HepG2 (cell line): ENCODE results near the gene STRA6. TPM values are rescaled to one million over a fixed set of nuclear protein-coding genes. Genes with fewer than 3 reads are reported as not detected.

Experiments used
- ATAC-seq: fragments of 200-7000 bp; cut with Tn5 transposase; 3 replicates; pipeline ENCODE4 v1.9.1; 2020; ENCODE audit warnings: mild to moderate bottlenecking, moderate library complexity
- BruUV-seq: library from RNA; stranded (reverse); fragments of 400-500 nt; replicated peaks from 2 replicates; lab custom pipeline; 2021; lab: Mats Ljungman, UMichigan
- CTCF ChIA-PET: fragments of 300-600 bp; formaldehyde crosslinking; extraction: SDS; loops from one replicate; lab custom pipeline; 2021; ENCODE audit warnings: low total read pairs, inconsistent platforms, low intra/inter-chr PET ratio; lab: Yijun Ruan, JAX
- POLR2A ChIA-PET: fragments of 350-600 bp; sonication (Branson Sonifier 250); formaldehyde crosslinking; loops from one replicate; lab custom pipeline; 2020; ENCODE audit warnings: antibody characterized with exemption, inconsistent platforms; lab: Yijun Ruan, JAX
- DNase-seq: peaks from one replicate; pipeline ENCODE4 v3.0.0-alpha.2; 2015; ENCODE audit warnings: low spot score
- FAIRE-seq: peaks from 3 replicates; lab custom pipeline; 2011; peaks lifted over from hg19 to GRCh38; lab: Jason Lieb, UNC
- H2AFZ ChIP-seq: one replicate; pipeline ENCODE4 v1.6.1; 2011; ENCODE audit warnings: low read length, inconsistent platforms
- H3K27ac ChIP-seq: fragments of 300-600 bp; 3 replicates; pipeline ENCODE4 v1.8.0; 2011; ENCODE audit warnings: mixed run types, mild to moderate bottlenecking, mixed read lengths, low read length, inconsistent platforms; ENCODE audit not compliant: insufficient read depth; ENCODE audit errors: extremely low read length
- H3K27me3 ChIP-seq, 2 experiments: fragments of 200-600 bp in 1 of 2; 2 replicates in 1 of 2; 3 replicates in 1 of 2; pipeline versions ENCODE4 v1.6.0 to v1.8.0; 2011; ENCODE audit warnings: low read length in 2 of 2, mild to moderate bottlenecking in 2 of 2, moderate library complexity in 2 of 2, inconsistent platforms in 1 of 2; ENCODE audit not compliant: insufficient read depth in 2 of 2, control insufficient read depth in 1 of 2
- H3K36me3 ChIP-seq, 2 experiments: fragments of 200-600 bp in 1 of 2; replicated peaks in 1 of 2; 2 replicates in 1 of 2; 3 replicates in 1 of 2; pipeline versions ENCODE4 v1.5.1 to v1.8.0; 2011; ENCODE audit warnings: low read length in 2 of 2, inconsistent platforms in 1 of 2; ENCODE audit not compliant: insufficient read depth in 2 of 2, control insufficient read depth in 1 of 2
- H3K4me1 ChIP-seq: 2 replicates; pipeline ENCODE4 v1.5.1; 2012; ENCODE audit warnings: low read length, inconsistent platforms; ENCODE audit not compliant: insufficient read depth
- H3K4me2 ChIP-seq: 2 replicates; pipeline ENCODE4 v1.6.0; 2011; ENCODE audit warnings: low read depth, low read length, inconsistent platforms
- H3K4me3 ChIP-seq, 3 experiments: fragments of 200-600 bp in 1 of 3; sonication (generic), shearing (Covaris generic) in 1 of 3; replicated peaks in 1 of 3; 2 replicates each; pipeline ENCODE4 v1.5.1; 2011 to 2016; ENCODE audit warnings: low read length in 3 of 3, inconsistent platforms in 2 of 3, low read depth in 2 of 3, mild to moderate bottlenecking in 2 of 3, control low read depth in 1 of 3, mixed read lengths in 1 of 3; ENCODE audit not compliant: insufficient read depth in 1 of 3
- H3K79me2 ChIP-seq: one replicate; pipeline ENCODE4 v1.6.1; 2011; ENCODE audit warnings: low read length, inconsistent platforms; ENCODE audit not compliant: insufficient read depth
- H3K9ac ChIP-seq: 2 replicates; pipeline ENCODE4 v1.6.0; 2011; ENCODE audit warnings: mild to moderate bottlenecking, low read depth, low read length, inconsistent platforms; ENCODE audit not compliant: insufficient read depth
- H3K9me3 ChIP-seq: 2 replicates; pipeline ENCODE4 v1.5.1; 2012; ENCODE audit warnings: mild to moderate bottlenecking, low read length
- H4K20me1 ChIP-seq: 2 replicates; pipeline ENCODE4 v1.6.0; 2011; ENCODE audit warnings: inconsistent platforms, mild to moderate bottlenecking, low read length, moderate library complexity; ENCODE audit not compliant: insufficient read depth
- GATAD1 ChIP-seq: IDR thresholded peaks from 2 replicates; pipeline ENCODE4 v1.6.1; 2016; ENCODE audit warnings: missing genetic modification reagents, missing compliant biosample characterization
- HCFC1 ChIP-seq: fragments of 150-350 bp; IDR thresholded peaks from 2 replicates; pipeline ENCODE4 v1.6.1; 2014; ENCODE audit warnings: low read depth, low read length
- PHF8 ChIP-seq: sonication (generic); formaldehyde crosslinking; IDR thresholded peaks from 2 replicates; pipeline ENCODE4 v1.5.0; 2020; ENCODE audit warnings: missing genetic modification reagents
- RAD51 ChIP-seq: fragments of 450-650 bp; IDR thresholded peaks from 2 replicates; pipeline ENCODE4 v1.6.1; 2016; ENCODE audit warnings: borderline replicate concordance
- SNAI1 ChIP-seq: sonication (generic); formaldehyde crosslinking; IDR thresholded peaks from 2 replicates; pipeline ENCODE4 v1.5.0; 2020; ENCODE audit warnings: mild to moderate bottlenecking, missing genetic modification reagents, borderline replicate concordance
- SOX13 ChIP-seq, 3 experiments: fragments of 450-650 bp in 1 of 3; sonication (generic) in 1 of 3; formaldehyde crosslinking in 1 of 3; IDR thresholded peaks in 2 of 3; conservative IDR thresholded peaks in 1 of 3; 2 replicates each; pipeline versions ENCODE4 v1.5.0 to v1.6.1; 2016 to 2020; ENCODE audit warnings: antibody characterized with exemption in 1 of 3, mild to moderate bottlenecking in 1 of 3, missing compliant biosample characterization in 1 of 3, missing genetic modification reagents in 1 of 3, moderate library complexity in 1 of 3
- SRF ChIP-seq: IDR thresholded peaks from 2 replicates; pipeline ENCODE4 v1.6.1; 2011; ENCODE audit warnings: mild to moderate bottlenecking, low read depth, low read length, moderate library complexity
- TBX2 ChIP-seq: sonication (generic); formaldehyde crosslinking; IDR thresholded peaks from 2 replicates; pipeline ENCODE4 v1.5.0; 2020; ENCODE audit warnings: missing genetic modification reagents, mild to moderate bottlenecking, borderline replicate concordance
- TEAD2 ChIP-seq: sonication (generic); formaldehyde crosslinking; IDR thresholded peaks from 2 replicates; pipeline ENCODE4 v1.9.0; 2021; ENCODE audit warnings: missing genetic modification reagents
- ZKSCAN8 ChIP-seq: IDR thresholded peaks from 2 replicates; pipeline ENCODE4 v1.6.1; 2016; ENCODE audit warnings: borderline replicate concordance, missing genetic modification reagents, missing compliant biosample characterization
- ZNF234 ChIP-seq: sonication (generic); formaldehyde crosslinking; conservative IDR thresholded peaks from 2 replicates; pipeline ENCODE4 v1.5.1; 2020; ENCODE audit warnings: mild to moderate bottlenecking, missing genetic modification reagents
- ZNF567 ChIP-seq: sonication (generic); formaldehyde crosslinking; IDR thresholded peaks from 2 replicates; pipeline ENCODE4 v1.8.1; 2023; ENCODE audit warnings: mild to moderate bottlenecking, missing genetic modification reagents, borderline replicate concordance
- ZNF775 ChIP-seq: sonication (generic); formaldehyde crosslinking; IDR thresholded peaks from 2 replicates; pipeline ENCODE4 v1.4.0; 2020; ENCODE audit warnings: missing genetic modification reagents, mild to moderate bottlenecking, moderate library complexity, borderline replicate concordance
- WGBS: methylation state at CpG from one replicate; pipeline ENCODE4 v1.1.6; 2017; ENCODE audit warnings: low lambda C conversion rate; 5-methylcytosine and 5-hydroxymethylcytosine counted together
- in situ Hi-C: cut with HindIII; loops from 2 replicates; pipeline ENCODE4 v1.10.0; 2017; ENCODE audit warnings: low pct_unique_long_range_greater_than_20kb; ENCODE audit not compliant: extremely low pct_ligation_motif_present
- intact Hi-C: fragments of 100-400 bp; cut with micrococcal nuclease; formaldehyde crosslinking; loops from one replicate; pipeline ENCODE4 v1.10.0; 2022; ENCODE audit not compliant: unreplicated experiment
- polyA plus RNA-seq, 8 experiments: library from polyadenylated mRNA; depleted of rRNA in 3 of 8; stranded (reverse) in 7 of 8; unstranded in 1 of 8; fragments of >200 nt; fragmentation: Illumina TruSeq in 4 of 8; extraction: Trizol in 4 of 8; gene quantifications; 2 replicates each; pipeline versions ENCODE4 v1.2.1 to v1.2.3, GENCODE V29; 2011 to 2016; ENCODE audit warnings: low read depth in 4 of 8, missing spikeins in 1 of 8, mixed read lengths in 1 of 8; ENCODE audit not compliant: insufficient read depth in 1 of 8
- total RNA-seq, 5 experiments: library from RNA; depleted of rRNA; stranded (reverse); fragments of >200 nt; fragmentation: Illumina TruSeq; extraction: Trizol; gene quantifications; 2 replicates each; pipeline ENCODE4 v1.2.3, GENCODE V29; 2016; ENCODE audit warnings: low read depth in 1 of 5
- TF ChIP-seq, protein P1 (sequence below): sonication (generic); formaldehyde crosslinking; conservative IDR thresholded peaks from 2 replicates; pipeline ENCODE4 v1.4.0; 2020; ENCODE audit warnings: missing genetic modification reagents

The STRA6 gene
- total and polyA plus RNA-seq, 2 of the 13 experiments (the other 11 are each of a cell fraction or from before 2014, with no cell fraction given): 1.6 to 2.1 TPM

GRCh38 chr15:74130155-74130848 lies 72.3 kb downstream of the STRA6 start, which contains the start of gene ISLR2:
Gene ISLR2, plus strand, starts transcription at chr15:74130586. Its CDS starts 2,169 bp downstream, at chr15:74132755.
- 0 out of 2 replicates have a peak, but pooled peaks cover 2% of the 10 kb centered on the region for H4K20me1 ChIP-seq
- intact Hi-C loops: no loop called here
- POLR2A ChIA-PET: no interaction called here
- FAIRE-seq (no peak), ATAC-seq (no peak), DNase-seq (no peak)
- CTCF ChIA-PET: no interaction called here
- in situ Hi-C loops: no loop called here
- no peaks in the 10 kb centered on the region for H3K36me3 ChIP-seq
- WGBS: 53% methylated on average over 52 of the region's 53 CpGs
- no peak within 1 kb of the TSS for H3K9ac ChIP-seq
- no peak within 1 kb of the TSS for H2AFZ ChIP-seq
- H3K27me3 ChIP-seq: peaks cover 10 to 54% of the 10 kb centered on the region in 2 experiments; a peak in 4 of 5 replicates
- no peaks in the 10 kb centered on the region for H3K79me2 ChIP-seq
- H3K4me2 ChIP-seq: no peak within 1 kb of the TSS
- H3K9me3 ChIP-seq: no peaks in the 10 kb centered on the region
- TF ChIP-seq GATAD1 (CRISPR knock-in tag): no peak
- no peak for TF ChIP-seq ZNF567
- no peak for TF ChIP-seq ZNF775
- no peak for TF ChIP-seq SOX13 (IDR thresholded peaks at IDR 0.05)
- no peak for TF ChIP-seq SOX13 (CRISPR knock-in tag; conservative IDR thresholded peaks at IDR 0.05 in 1 of 2, IDR thresholded peaks at IDR 0.05 in 1 of 2)
- TF ChIP-seq ZNF234 (CRISPR knock-in tag): no peak
- no peak for TF ChIP-seq RAD51
- TF ChIP-seq SRF: no peak
- no peak for TF ChIP-seq PHF8 (CRISPR knock-in tag)
- TF ChIP-seq, protein P1, sequence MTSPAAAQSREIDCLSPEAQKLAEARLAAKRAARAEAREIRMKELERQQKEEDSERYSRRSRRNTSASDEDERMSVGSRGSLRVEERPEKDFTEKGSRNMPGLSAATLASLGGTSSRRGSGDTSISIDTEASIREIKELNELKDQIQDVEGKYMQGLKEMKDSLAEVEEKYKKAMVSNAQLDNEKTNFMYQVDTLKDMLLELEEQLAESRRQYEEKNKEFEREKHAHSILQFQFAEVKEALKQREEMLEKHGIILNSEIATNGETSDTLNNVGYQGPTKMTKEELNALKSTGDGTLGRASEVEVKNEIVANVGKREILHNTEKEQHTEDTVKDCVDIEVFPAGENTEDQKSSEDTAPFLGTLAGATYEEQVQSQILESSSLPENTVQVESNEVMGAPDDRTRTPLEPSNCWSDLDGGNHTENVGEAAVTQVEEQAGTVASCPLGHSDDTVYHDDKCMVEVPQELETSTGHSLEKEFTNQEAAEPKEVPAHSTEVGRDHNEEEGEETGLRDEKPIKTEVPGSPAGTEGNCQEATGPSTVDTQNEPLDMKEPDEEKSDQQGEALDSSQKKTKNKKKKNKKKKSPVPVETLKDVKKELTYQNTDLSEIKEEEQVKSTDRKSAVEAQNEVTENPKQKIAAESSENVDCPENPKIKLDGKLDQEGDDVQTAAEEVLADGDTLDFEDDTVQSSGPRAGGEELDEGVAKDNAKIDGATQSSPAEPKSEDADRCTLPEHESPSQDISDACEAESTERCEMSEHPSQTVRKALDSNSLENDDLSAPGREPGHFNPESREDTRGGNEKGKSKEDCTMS (CRISPR knock-in tag): no peak
- no peak for TF ChIP-seq SNAI1 (CRISPR knock-in tag)
- TF ChIP-seq HCFC1: no peak
- TF ChIP-seq TEAD2 (CRISPR knock-in tag): no peak
- TF ChIP-seq ZKSCAN8: no peak
- no peak for TF ChIP-seq TBX2 (CRISPR knock-in tag)
- no TSS peak for BruUV-seq
- no peak within 1 kb of the TSS for H3K27ac ChIP-seq
- H3K4me3 ChIP-seq: no peak within 1 kb of the TSS
- no peaks in the 10 kb centered on the region for H3K4me1 ChIP-seq
